Tibial nerve (tissue), 4 donors: Measurements from ENCODE around the gene GJB5. TPM values are rescaled to one million over a fixed set of nuclear protein-coding genes. Genes with fewer than 3 reads are reported as not detected.

Source experiments
- DNase-seq, 2 donors: peaks; one replicate each; pipeline ENCODE4 v3.0.0-alpha.2; 2019; ENCODE audit warnings: low spot score in 2 of 2
- H3K27ac ChIP-seq, 4 donors: fragments of 200-600 bp; sonication (generic) in 3 of 4; one replicate each; pipeline ENCODE4 v1.5.1; 2017 to 2019; ENCODE audit warnings: mild to moderate bottlenecking in 1 of 4
- H3K27me3 ChIP-seq, 2 donors: fragments of 200-600 bp; sonication (generic) in 1 of 2; one replicate each; pipeline versions ENCODE4 v1.5.1 to v1.6.0; 2017 to 2019
- H3K36me3 ChIP-seq, 3 donors: fragments of 200-600 bp; sonication (generic); one replicate each; pipeline ENCODE4 v1.5.1; 2018 to 2019
- H3K4me1 ChIP-seq, 4 donors: fragments of 200-600 bp; sonication (generic) in 3 of 4; one replicate each; pipeline ENCODE4 v1.5.1; 2017 to 2019
- H3K4me3 ChIP-seq, 4 donors: fragments of 200-600 bp; sonication (generic) in 3 of 4; one replicate each; pipeline ENCODE4 v1.5.1; 2017 to 2019; ENCODE audit warnings: mild to moderate bottlenecking in 1 of 4, moderate library complexity in 1 of 4
- H3K9me3 ChIP-seq, 4 donors: fragments of 200-600 bp; sonication (generic) in 3 of 4; one replicate each; pipeline ENCODE4 v1.5.1; 2017 to 2019
- CTCF ChIP-seq, 5 experiments: fragments of 200-600 bp in 3 of 5; fragments of 450-650 bp in 2 of 5; sonication (generic) in 3 of 5; IDR thresholded peaks; one replicate each; pipeline ENCODE4 v1.5.1; 2016 to 2019; ENCODE audit warnings: antibody characterized with exemption in 5 of 5, mild to moderate bottlenecking in 3 of 5, moderate library complexity in 2 of 5
- EP300 ChIP-seq, 2 donors: sonication (generic); formaldehyde crosslinking; IDR thresholded peaks; one replicate each; pipeline ENCODE4 v1.6.1; 2017; ENCODE audit warnings: antibody characterized with exemption in 2 of 2, mild to moderate bottlenecking in 1 of 2
- POLR2A ChIP-seq, 2 donors: fragments of 450-650 bp; IDR thresholded peaks; one replicate each; pipeline ENCODE4 v1.6.1; 2017; ENCODE audit warnings: antibody characterized with exemption in 2 of 2, mild to moderate bottlenecking in 2 of 2, moderate library complexity in 2 of 2
- WGBS, 2 donors: methylation state at CpG; one replicate each; pipeline ENCODE4 v1.1.5; 2018; 5-methylcytosine and 5-hydroxymethylcytosine counted together
- total RNA-seq, 4 donors: library from RNA; depleted of rRNA; stranded (reverse); fragments of >200 nt; gene quantifications; one replicate each; pipeline ENCODE4 v1.1.0, GENCODE V29; 2016

GJB5 gene
- total RNA-seq, 4 donors from 2014 or later: 0.22 to 1.0 TPM; not detected in 2

GRCh38 chr1:34747638-34747941, 7.3 kb upstream of the GJB5 start:
- H3K27me3 ChIP-seq: peaks cover 0 to 22% of the 10 kb centered on the region in 2 donors
- no peaks in the 10 kb centered on the region for H3K9me3 ChIP-seq
- H3K27ac ChIP-seq: no peak overlapping the region
- H3K36me3 ChIP-seq: no peaks in the 10 kb centered on the region
- TF ChIP-seq POLR2A (IDR thresholded peaks at IDR 0.05) (no peak), CTCF (IDR thresholded peaks at IDR 0.05) (no peak), EP300 (IDR thresholded peaks at IDR 0.05) (no peak)
- no peak overlapping the region for H3K4me3 ChIP-seq
- 56 to 59% methylated on average over 6 of the region's 6 CpGs for WGBS, 2 donors
- DNase-seq: no peak
- H3K4me1 ChIP-seq: no peaks in the 10 kb centered on the region

GRCh38 chr1:34749992-34750391, 4.9 kb upstream of the GJB5 start:
- Histone ChIP-seq H3K4me1 (no peaks in the 10 kb centered on the region), H3K27me3 (peaks cover 0 to 22% of the 10 kb centered on the region in 2 donors), H3K36me3 (no peaks in the 10 kb centered on the region), H3K9me3 (no peaks in the 10 kb centered on the region), H3K27ac (no peak overlapping the region), H3K4me3 (no peak overlapping the region)
- TF ChIP-seq POLR2A (IDR thresholded peaks at IDR 0.05): no peak
- TF ChIP-seq EP300 (IDR thresholded peaks at IDR 0.05): no peak
- no peak for TF ChIP-seq CTCF (IDR thresholded peaks at IDR 0.05)
- DNase-seq: no peak
- 53 to 56% methylated on average over 8 of the region's 8 CpGs for WGBS, 2 donors

GRCh38 chr1:34750610-34751009, 4.2 kb upstream of the GJB5 start:
- no peak for DNase-seq
- WGBS, 2 donors: 84 to 87% methylated on average over 5 of the region's 5 CpGs

GRCh38 chr1:34753163-34753562, 1.7 kb upstream of the GJB5 start:
- H3K27me3 ChIP-seq: no peaks in the 10 kb centered on the region
- H3K4me3 ChIP-seq: no peak overlapping the region
- H3K36me3 ChIP-seq: no peaks in the 10 kb centered on the region
- DNase-seq: no peak
- H3K9me3 ChIP-seq: no peaks in the 10 kb centered on the region
- TF ChIP-seq EP300 (IDR thresholded peaks at IDR 0.05) (no peak), POLR2A (IDR thresholded peaks at IDR 0.05) (no peak), CTCF (IDR thresholded peaks at IDR 0.05) (no peak)
- 63 to 69% methylated on average over 3 of the region's 3 CpGs for WGBS, 2 donors
- no peak overlapping the region for H3K27ac ChIP-seq
- H3K4me1 ChIP-seq: no peaks in the 10 kb centered on the region

More at GRCh38 chr1:34750610-34751009, 4.2 kb upstream of the GJB5 start:
- no peak overlapping the region for H3K27ac ChIP-seq
- no peak overlapping the region for H3K4me3 ChIP-seq
- H3K4me1 ChIP-seq: no peaks in the 10 kb centered on the region
- peaks cover 0 to 22% of the 10 kb centered on the region in 2 donors for H3K27me3 ChIP-seq
- no peaks in the 10 kb centered on the region for H3K9me3 ChIP-seq
- no peaks in the 10 kb centered on the region for H3K36me3 ChIP-seq
- TF ChIP-seq EP300 (IDR thresholded peaks at IDR 0.05): no peak
- no peak for TF ChIP-seq CTCF (IDR thresholded peaks at IDR 0.05)
- TF ChIP-seq POLR2A (IDR thresholded peaks at IDR 0.05): no peak

GRCh38 chr1:34755961-34756360, 1.1 kb downstream of the GJB5 start:
- no peak for TF ChIP-seq CTCF (IDR thresholded peaks at IDR 0.05)
- no peak for TF ChIP-seq POLR2A (IDR thresholded peaks at IDR 0.05)
- TF ChIP-seq EP300 (IDR thresholded peaks at IDR 0.05): no peak
- Histone ChIP-seq H3K9me3 (no peaks in the 10 kb centered on the region), H3K27ac (no peak overlapping the region), H3K4me1 (no peaks in the 10 kb centered on the region), H3K4me3 (no peak overlapping the region), H3K27me3 (no peaks in the 10 kb centered on the region), H3K36me3 (no peaks in the 10 kb centered on the region)
- WGBS, 2 donors: 86 to 90% methylated on average over 6 of the region's 6 CpGs
- DNase-seq: no peak
